ENCODE measurements around the gene HNMT. TPM values are rescaled to one million over a fixed set of nuclear protein-coding genes. Genes with fewer than 3 reads are reported as not detected.
"Not testable (repeated sequence)": the region's sequence is repeated elsewhere in the genome, so short reads cannot be mapped to it uniquely, and the experiment has no call there.

HNMT gene
- total and polyA plus RNA-seq, 7 donors, result 29.9 to 124 (median 59.2) TPM

- no peak overlapping the region for H3K4me3 ChIP-seq
- H3K27ac ChIP-seq, result no peak overlapping the region
- peaks cover 0 to 3% (median 0%) of the 10 kb centered on the region in 4 donors for H3K9me3 ChIP-seq
- H3K4me1 ChIP-seq, result no peaks in the 10 kb centered on the region
- no peak for DNase-seq
- H3K36me3 ChIP-seq, result peaks cover 0 to 9% (median 2%) of the 10 kb centered on the region in 4 donors
- intact Hi-C loops (cut with DNase I), result no loop called here
- TF ChIP-seq, protein P1, sequence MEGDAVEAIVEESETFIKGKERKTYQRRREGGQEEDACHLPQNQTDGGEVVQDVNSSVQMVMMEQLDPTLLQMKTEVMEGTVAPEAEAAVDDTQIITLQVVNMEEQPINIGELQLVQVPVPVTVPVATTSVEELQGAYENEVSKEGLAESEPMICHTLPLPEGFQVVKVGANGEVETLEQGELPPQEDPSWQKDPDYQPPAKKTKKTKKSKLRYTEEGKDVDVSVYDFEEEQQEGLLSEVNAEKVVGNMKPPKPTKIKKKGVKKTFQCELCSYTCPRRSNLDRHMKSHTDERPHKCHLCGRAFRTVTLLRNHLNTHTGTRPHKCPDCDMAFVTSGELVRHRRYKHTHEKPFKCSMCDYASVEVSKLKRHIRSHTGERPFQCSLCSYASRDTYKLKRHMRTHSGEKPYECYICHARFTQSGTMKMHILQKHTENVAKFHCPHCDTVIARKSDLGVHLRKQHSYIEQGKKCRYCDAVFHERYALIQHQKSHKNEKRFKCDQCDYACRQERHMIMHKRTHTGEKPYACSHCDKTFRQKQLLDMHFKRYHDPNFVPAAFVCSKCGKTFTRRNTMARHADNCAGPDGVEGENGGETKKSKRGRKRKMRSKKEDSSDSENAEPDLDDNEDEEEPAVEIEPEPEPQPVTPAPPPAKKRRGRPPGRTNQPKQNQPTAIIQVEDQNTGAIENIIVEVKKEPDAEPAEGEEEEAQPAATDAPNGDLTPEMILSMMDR (IDR thresholded peaks at IDR 0.05), result no peak
- no peak for TF ChIP-seq EP300 (IDR thresholded peaks at IDR 0.05)
- no peak for TF ChIP-seq POLR2A (IDR thresholded peaks at IDR 0.05)
- no peak for TF ChIP-seq POLR2AphosphoS5 (IDR thresholded peaks at IDR 0.05)
- no peaks in the 10 kb centered on the region for H3K27me3 ChIP-seq
Measured at GRCh38 chr2:137987011-137987410, 22.7 kb downstream of the HNMT start.

DNA sequence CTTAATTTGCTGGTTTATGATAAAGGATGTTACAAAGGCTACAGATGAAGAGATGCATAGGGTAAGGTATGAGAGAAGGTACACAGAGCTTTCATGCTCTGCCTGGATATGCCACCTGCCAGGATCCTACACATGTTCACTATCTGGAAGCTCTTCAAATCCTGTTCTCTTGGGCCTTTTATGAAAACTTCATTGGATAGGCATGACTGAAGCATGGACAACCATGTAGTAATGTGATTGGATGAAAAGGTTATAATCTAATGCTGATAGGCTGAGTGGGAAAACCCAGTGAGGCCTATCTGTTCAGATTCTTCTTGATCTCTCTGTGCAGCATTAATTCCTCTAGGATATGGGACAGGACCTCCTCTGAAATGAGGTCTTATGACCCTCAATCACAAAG lies 26.8 kb downstream of the HNMT start:
- DNase-seq, result no peak
- no peak overlapping the region for H3K27ac ChIP-seq
- H3K36me3 ChIP-seq, result peaks cover 0 to 9% (median 2%) of the 10 kb centered on the region in 4 donors
- TF ChIP-seq POLR2AphosphoS5 (IDR thresholded peaks at IDR 0.05), result no peak
- no peak for TF ChIP-seq EP300 (IDR thresholded peaks at IDR 0.05)
- TF ChIP-seq, protein P1 (IDR thresholded peaks at IDR 0.05), result no peak
- TF ChIP-seq POLR2A (IDR thresholded peaks at IDR 0.05), result no peak
- intact Hi-C loops (cut with DNase I), result no loop called here
- peaks cover 0 to 3% (median 0%) of the 10 kb centered on the region in 4 donors for H3K9me3 ChIP-seq
- no peaks in the 10 kb centered on the region for H3K27me3 ChIP-seq
- H3K4me3 ChIP-seq, result no peak overlapping the region
- no peaks in the 10 kb centered on the region for H3K4me1 ChIP-seq

DNA sequence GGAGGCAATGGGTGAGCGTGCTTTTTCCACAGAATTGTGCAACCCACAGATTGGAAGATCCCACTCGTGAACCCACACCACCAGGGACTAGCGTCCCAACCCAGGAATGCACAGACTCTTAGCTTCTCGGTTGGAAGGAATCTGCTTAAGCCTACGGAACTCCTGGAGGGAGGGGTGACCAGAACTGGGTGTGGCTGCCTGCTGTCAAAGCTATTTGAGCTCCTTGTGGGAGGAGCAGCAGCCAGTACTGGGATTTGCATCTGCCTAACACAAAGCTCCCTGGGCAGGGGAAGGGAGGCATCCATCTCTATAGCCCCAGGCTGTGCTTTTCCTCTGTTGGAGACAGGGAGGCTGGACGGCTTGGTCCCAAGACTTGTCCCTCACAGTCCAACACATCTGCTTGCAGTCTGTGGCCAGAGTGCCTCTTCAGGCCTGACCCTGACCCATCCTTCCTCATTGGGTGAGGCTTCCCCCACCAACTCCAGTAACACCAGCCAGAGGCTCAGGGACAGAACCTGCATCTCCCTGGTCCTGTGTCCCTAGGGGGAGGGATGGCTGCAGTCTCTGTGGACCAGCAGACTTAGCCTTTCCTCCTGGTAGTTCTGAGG lies 27.9 kb downstream of the HNMT start:
- intact Hi-C loops (cut with DNase I), result no loop called here
- Histone ChIP-seq H3K27me3 (no peaks in the 10 kb centered on the region), H3K4me1 (no peaks in the 10 kb centered on the region), H3K9me3 (peaks cover 0 to 3% (median 0%) of the 10 kb centered on the region in 4 donors), H3K36me3 (peaks cover 0 to 9% (median 2%) of the 10 kb centered on the region in 4 donors), H3K4me3 (no peak overlapping the region), H3K27ac (no peak overlapping the region)
- TF ChIP-seq, protein P1 (IDR thresholded peaks at IDR 0.05), result no peak
- TF ChIP-seq POLR2AphosphoS5 (IDR thresholded peaks at IDR 0.05) (no peak), EP300 (IDR thresholded peaks at IDR 0.05) (no peak), POLR2A (IDR thresholded peaks at IDR 0.05) (no peak)
- WGBS, 2 donors, result 97 to 98% methylated on average over 6 of the region's 6 CpGs
- DNase-seq, result no peak

GRCh38 chr2:137993715-137994476 lies 29.6 kb downstream of the HNMT start:
- intact Hi-C loops (cut with DNase I); H3K27me3 ChIP-seq; H3K4me3 ChIP-seq; H3K4me1 ChIP-seq; H3K36me3 ChIP-seq; H3K9me3 ChIP-seq; H3K27ac ChIP-seq; DNase-seq: not testable (repeated sequence)
- 88 to 92% methylated on average over 1 of the region's 1 CpG for WGBS, 2 donors

DNA sequence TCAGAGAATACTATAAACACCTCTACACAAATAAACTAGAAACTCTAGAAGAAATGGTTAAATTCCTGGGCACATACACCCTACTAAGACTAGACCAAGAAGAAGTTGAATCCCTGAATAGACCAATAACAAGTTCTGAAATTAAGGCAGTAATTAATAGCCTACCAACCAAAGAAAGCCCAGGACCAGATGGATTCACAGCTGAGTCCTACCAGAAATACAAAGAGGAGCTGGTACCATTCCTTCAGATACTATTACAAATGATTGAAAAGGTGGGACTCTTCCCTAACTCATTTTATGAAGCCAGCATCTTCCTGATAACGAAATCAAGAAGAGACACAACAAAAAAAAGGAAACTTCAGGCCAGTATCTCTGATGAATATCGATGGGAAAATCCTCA lies 31.1 kb downstream of the HNMT start:
- DNase-seq; H3K27ac ChIP-seq; intact Hi-C loops (cut with DNase I); H3K36me3 ChIP-seq; H3K27me3 ChIP-seq; H3K4me3 ChIP-seq; H3K9me3 ChIP-seq; H3K4me1 ChIP-seq: not testable (repeated sequence)
- 85 to 88% methylated on average over 2 of the region's 2 CpGs for WGBS, 2 donors

GRCh38 chr2:137996158-137996557 lies 31.9 kb downstream of the HNMT start:
- H3K27ac ChIP-seq; H3K27me3 ChIP-seq; DNase-seq; H3K4me3 ChIP-seq; H3K4me1 ChIP-seq; H3K9me3 ChIP-seq; intact Hi-C loops (cut with DNase I); H3K36me3 ChIP-seq: not testable (repeated sequence)
